NB4 (cell line): ENCODE results near the gene ADAMTS2.

Experiments
- CTCF ChIP-seq: IDR thresholded peaks from one replicate; pipeline ENCODE4 v1.5.1; 2012; ENCODE audit warnings: low read depth, low read length
- MAX ChIP-seq: IDR thresholded peaks from 2 replicates; pipeline ENCODE4 v1.6.1; 2011; ENCODE audit warnings: low read depth, low read length
- MYC ChIP-seq: IDR thresholded peaks from 2 replicates; pipeline ENCODE4 v1.6.1; 2011; ENCODE audit warnings: low read depth, low read length
- POLR2A ChIP-seq: IDR thresholded peaks from 2 replicates; pipeline ENCODE4 v1.6.1; 2011; ENCODE audit warnings: mild to moderate bottlenecking; ENCODE audit not compliant: insufficient read length; ENCODE audit errors: extremely low read depth

DNA sequence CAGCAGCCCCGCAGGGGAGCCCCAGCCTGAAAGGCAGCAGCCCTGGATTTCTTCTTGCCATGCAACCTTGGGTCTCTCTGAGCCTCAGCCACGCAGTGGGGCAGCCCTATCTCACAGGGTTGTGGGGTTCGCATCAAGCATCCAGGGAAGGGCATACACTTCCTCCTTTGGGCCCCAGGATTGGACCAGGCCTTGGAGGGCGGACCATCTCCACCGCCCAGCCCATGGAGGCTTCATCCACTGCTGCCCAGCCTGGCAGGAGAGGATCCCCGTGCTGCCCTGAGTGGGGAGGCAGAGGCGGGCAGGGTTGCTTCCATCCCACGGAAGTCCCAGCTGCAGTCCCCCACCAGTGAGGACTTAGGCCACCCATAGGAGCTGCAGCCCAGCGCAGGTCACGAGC, 5.3 kb downstream of the ADAMTS2 start:
- TF ChIP-seq MAX (no peak), CTCF (no peak), MYC (no peak), POLR2A (no peak)
